GM12872 (cell line): ENCODE results near the gene NEK3.

ENCODE experiments used
- TF ChIP-seq, protein P1 (sequence below): IDR thresholded peaks from 3 replicates; pipeline ENCODE4 v1.5.1; 2011; ENCODE audit warnings: low read depth, mild to moderate bottlenecking, low read length, moderate library complexity; ENCODE audit not compliant: insufficient read depth

Gene NEK3

DNA sequence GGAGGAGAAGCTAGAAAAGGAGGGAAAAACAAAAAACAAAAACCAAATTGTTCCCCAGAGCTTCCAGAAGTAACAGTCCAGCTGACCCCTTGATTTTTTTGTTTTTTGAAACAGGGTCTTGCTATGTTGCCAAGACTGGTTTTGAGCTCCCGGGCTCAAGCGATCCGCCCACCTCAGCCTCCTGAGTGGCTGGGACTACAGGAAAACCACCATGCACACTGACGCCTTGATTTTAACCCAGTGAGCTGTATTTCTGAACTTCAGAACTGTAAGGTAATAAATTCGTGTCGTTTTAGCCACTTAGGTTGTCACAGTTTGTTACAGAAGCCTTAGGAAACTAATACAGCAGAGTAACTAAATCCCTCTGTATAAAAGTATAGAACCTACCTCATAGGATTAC lies 1.1 kb upstream of the NEK3 start:
- TF ChIP-seq, protein P1, sequence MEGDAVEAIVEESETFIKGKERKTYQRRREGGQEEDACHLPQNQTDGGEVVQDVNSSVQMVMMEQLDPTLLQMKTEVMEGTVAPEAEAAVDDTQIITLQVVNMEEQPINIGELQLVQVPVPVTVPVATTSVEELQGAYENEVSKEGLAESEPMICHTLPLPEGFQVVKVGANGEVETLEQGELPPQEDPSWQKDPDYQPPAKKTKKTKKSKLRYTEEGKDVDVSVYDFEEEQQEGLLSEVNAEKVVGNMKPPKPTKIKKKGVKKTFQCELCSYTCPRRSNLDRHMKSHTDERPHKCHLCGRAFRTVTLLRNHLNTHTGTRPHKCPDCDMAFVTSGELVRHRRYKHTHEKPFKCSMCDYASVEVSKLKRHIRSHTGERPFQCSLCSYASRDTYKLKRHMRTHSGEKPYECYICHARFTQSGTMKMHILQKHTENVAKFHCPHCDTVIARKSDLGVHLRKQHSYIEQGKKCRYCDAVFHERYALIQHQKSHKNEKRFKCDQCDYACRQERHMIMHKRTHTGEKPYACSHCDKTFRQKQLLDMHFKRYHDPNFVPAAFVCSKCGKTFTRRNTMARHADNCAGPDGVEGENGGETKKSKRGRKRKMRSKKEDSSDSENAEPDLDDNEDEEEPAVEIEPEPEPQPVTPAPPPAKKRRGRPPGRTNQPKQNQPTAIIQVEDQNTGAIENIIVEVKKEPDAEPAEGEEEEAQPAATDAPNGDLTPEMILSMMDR = no peak

DNA sequence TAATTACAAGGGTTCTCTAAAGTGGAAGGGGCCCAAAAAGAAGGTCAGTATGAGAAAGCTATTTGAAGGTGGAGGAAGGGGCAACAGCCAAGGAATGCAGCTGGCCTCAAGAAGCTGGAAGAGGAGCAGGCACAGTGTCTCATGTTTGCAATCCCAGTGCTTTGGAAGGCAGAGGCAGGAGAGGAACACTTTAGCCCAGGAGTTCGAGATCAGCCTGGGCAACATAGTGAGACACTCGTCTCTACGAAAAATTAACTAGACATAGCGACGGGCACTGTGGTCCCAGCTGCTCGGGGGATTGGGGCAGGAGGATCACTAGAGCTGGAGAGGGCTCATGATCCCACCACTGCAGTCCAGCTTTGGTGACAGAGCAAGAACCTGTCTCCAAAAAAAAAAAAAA lies 656 bp upstream of the NEK3 start:
- TF ChIP-seq, protein P1 = no peak

DNA sequence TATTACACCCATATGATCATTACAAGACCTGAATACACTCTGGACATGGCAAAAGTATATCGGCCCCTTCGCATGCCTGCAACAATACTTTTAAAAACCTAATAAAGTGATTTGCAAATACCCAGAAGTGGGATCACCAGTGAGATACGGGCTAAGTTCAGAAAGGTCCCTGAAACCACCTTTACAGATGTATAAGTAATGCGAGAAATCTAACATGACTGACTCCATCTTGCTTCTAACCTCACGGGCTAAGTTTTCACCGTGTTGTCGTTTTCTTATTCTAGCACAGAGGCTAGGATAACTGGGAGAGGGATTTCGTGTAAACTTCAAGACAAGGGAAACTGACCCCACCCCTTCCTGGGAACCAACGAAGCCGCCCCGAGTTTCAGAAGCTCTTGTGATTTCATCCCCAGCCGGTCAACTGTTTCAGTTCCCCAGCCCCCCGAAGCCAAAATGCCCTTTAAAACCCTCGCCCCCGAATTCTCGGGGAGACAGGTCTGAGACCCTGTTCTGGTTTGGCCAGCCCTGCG lies 703 bp downstream of the NEK3 start:
- TF ChIP-seq, protein P1 = no peak

DNA sequence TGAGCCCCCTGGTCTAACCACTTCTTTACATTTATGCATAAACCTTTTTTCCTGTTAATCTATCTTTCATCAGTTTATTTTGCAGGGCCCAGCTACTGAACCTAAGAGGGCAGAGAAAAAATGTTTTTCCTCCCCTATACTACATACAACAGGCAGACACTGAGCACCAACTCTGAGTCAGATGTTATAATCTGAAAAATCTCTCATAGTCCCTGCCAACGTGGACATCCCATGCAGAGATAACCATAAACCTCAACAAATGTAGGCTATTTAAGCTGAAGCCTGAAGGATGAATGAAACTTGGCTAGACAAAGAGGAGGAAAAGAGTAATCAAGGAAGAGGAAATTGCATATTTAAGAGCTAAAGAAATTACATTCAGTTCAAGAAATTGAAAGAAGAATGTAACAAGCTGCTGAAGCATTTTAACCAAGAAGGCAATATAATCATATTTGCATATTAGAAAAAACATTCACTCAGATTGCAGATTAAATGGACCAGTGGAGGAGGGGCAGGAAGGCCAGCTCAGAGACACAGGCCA lies 2.6 kb downstream of the NEK3 start:
- TF ChIP-seq, protein P1 = no peak

DNA sequence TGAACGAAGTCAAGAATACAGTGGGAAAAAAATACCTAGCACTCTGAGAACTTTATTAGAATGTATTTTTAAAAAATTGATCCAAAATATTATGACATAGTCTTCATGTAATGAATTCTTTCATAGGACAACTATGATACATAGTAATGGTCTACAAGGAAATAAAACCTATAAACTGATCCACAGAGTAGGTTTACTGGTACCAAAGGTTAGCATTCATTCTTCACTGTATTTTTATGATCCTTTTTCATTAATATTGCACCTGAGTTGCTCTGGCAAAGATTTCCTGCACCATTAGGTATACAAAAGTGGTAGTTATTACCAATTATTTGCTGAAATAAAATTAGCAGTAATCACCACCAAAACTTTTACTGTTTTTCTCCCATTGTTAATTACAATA lies 4.2 kb downstream of the NEK3 start:
- TF ChIP-seq, protein P1 = no peak

GRCh38 chr13:52147225-52147624 lies 12.2 kb downstream of the NEK3 start:
- TF ChIP-seq, protein P1 = no peak

DNA sequence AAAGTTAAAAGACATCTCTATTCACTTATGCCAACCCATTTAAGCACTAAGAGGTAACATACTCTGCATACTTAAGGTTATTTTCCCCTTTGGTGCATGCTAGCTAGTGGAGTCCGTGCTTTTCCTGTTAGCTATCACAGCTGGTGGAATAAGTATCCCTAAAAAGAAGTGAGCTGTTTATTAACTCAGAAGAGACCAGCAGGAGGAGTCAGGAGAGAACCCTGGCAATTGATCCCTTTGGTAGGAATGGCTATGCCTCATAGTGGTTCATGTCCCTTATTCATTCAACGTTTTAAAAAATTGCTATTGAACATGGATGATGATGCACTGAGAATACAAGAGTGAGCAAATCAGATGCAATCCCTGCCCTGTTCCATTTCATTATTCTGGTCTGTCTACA lies 18.1 kb downstream of the NEK3 start:
- TF ChIP-seq, protein P1 = no peak

GRCh38 chr13:52137489-52137888 lies 21.9 kb downstream of the NEK3 start:
- TF ChIP-seq, protein P1 = no peak
